PC-9 (cell line): ENCODE results near the gene C4orf51. TPM values are rescaled to one million over a fixed set of nuclear protein-coding genes. Genes with fewer than 3 reads are reported as not detected.

Experiments
- BruUV-seq: library from RNA; stranded (reverse); fragments of 400-500 nt; replicated peaks from 2 replicates; lab custom pipeline; 2021; lab: Mats Ljungman, UMichigan
- CTCF ChIA-PET: fragments of 300-600 bp; sonication (Branson Sonifier 250); formaldehyde crosslinking; loops from one replicate; lab custom pipeline; 2022; ENCODE audit warnings: antibody characterized with exemption; lab: Charles Lee
- POLR2A ChIA-PET: fragments of 300-600 bp; sonication (Branson Sonifier 250); formaldehyde crosslinking; loops from one replicate; lab custom pipeline; 2022; ENCODE audit warnings: antibody characterized with exemption; ENCODE audit not compliant: unreplicated experiment; lab: Charles Lee
- DNase-seq, 2 experiments: peaks; one replicate each; pipeline versions ENCODE4 v3.0.0 to v3.0.0-alpha.2; 2015 to 2022; ENCODE audit warnings: mixed read lengths in 1 of 2
- H2AFZ ChIP-seq: fragments of 200-600 bp; sonication (generic); 2 replicates; pipeline ENCODE4 v1.8.1; 2017; ENCODE audit warnings: antibody characterized with exemption
- H3F3A ChIP-seq: fragments of 200-600 bp; sonication (generic); 2 replicates; pipeline ENCODE4 v1.8.1; 2017; ENCODE audit warnings: antibody characterized with exemption, mild to moderate bottlenecking, low read depth; ENCODE audit not compliant: insufficient read depth
- H3K27ac ChIP-seq: fragments of 200-600 bp; sonication (generic); 2 replicates; pipeline ENCODE4 v1.6.1; 2016; ENCODE audit warnings: mixed run types
- H3K27me3 ChIP-seq: fragments of 200-600 bp; sonication (generic); 2 replicates; pipeline ENCODE4 v1.6.1; 2016; ENCODE audit warnings: low read depth, mixed run types; ENCODE audit not compliant: insufficient read depth
- H3K36me3 ChIP-seq: fragments of 200-600 bp; sonication (generic); 2 replicates; pipeline ENCODE4 v1.6.1; 2016; ENCODE audit warnings: low read depth, mixed run types
- H3K4me1 ChIP-seq: fragments of 200-600 bp; sonication (generic); replicated peaks from 2 replicates; pipeline ENCODE4 v1.6.1; 2016; ENCODE audit warnings: mixed run types; ENCODE audit not compliant: insufficient read depth
- H3K4me2 ChIP-seq: fragments of 200-600 bp; sonication (generic); 2 replicates; pipeline ENCODE4 v1.6.1; 2017; ENCODE audit warnings: mixed run types
- H3K4me3 ChIP-seq: fragments of 200-600 bp; sonication (generic); 2 replicates; pipeline ENCODE4 v1.6.1; 2016; ENCODE audit warnings: mixed run types
- H3K79me2 ChIP-seq: fragments of 200-600 bp; sonication (generic); 2 replicates; pipeline ENCODE4 v1.6.1; 2017; ENCODE audit warnings: low read depth, mixed run types
- H3K9me2 ChIP-seq: fragments of 200-600 bp; sonication (generic); 2 replicates; pipeline ENCODE4 v1.8.1; 2017; ENCODE audit warnings: mild to moderate bottlenecking; ENCODE audit not compliant: insufficient read depth
- H3K9me3 ChIP-seq: fragments of 200-600 bp; sonication (generic); 2 replicates; pipeline ENCODE4 v1.8.1; 2016; ENCODE audit warnings: low read depth; ENCODE audit not compliant: insufficient read depth
- H4K20me1 ChIP-seq: fragments of 200-600 bp; sonication (generic); 2 replicates; pipeline ENCODE4 v1.8.1; 2017; ENCODE audit not compliant: insufficient read depth
- EZH2 ChIP-seq: fragments of 200-600 bp; sonication (generic); IDR thresholded peaks from 2 replicates; pipeline ENCODE4 v1.8.0; 2017; ENCODE audit warnings: antibody characterized with exemption, low read depth
- intact Hi-C: fragments of 100-400 bp; cut with micrococcal nuclease; formaldehyde crosslinking; loops from one replicate; pipeline ENCODE4 v1.10.0; 2022; ENCODE audit not compliant: unreplicated experiment
- total RNA-seq: library from RNA; stranded (reverse); gene quantifications from 2 replicates; pipeline ENCODE4 v1.2.3, GENCODE V29; 2021
- TF ChIP-seq, protein P1 (sequence below): fragments of 200-600 bp; sonication (generic); conservative IDR thresholded peaks from 2 replicates; pipeline ENCODE4 v1.6.1; 2017; ENCODE audit warnings: mixed run types, antibody characterized with exemption, mild to moderate bottlenecking, moderate library complexity

The C4orf51 gene
- total RNA-seq, 1 experiment from 2014 or later: not detected

DNA sequence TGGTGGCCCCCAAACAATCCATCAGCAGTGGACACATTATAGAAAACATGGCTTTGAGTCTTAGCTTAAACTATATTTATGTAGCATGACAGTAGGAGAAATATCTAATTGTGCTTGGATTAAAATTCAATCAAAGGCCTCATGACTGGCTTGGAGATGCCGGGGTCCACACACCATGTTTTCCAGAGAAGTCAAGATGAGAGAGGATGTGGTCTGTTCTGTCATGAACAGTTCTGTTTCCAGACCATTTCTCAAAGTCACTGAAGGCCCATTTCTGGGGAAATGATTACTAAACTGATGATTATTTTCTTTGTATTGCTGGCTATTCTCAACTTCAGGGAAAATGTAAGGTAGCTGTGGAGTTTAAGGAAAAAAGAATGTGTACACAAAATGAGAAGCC is 76.3 kb downstream of the C4orf51 start:
- BruUV-seq: no TSS peak
- DNase-seq: no peak
- Histone ChIP-seq H3K9me2 (no peaks in the 10 kb centered on the region; the same call in 1 of the 2 replicates), H3K27ac (no peak overlapping the region), H3K27me3 (no peaks in the 10 kb centered on the region), H3K4me2 (no peak overlapping the region), H3F3A (no peaks in the 10 kb centered on the region), H3K79me2 (no peaks in the 10 kb centered on the region), H2AFZ (no peak overlapping the region), H3K4me3 (no peak overlapping the region), H3K36me3 (no peaks in the 10 kb centered on the region), H3K9me3 (no peaks in the 10 kb centered on the region), H3K4me1 (no peaks in the 10 kb centered on the region), H4K20me1 (no peaks in the 10 kb centered on the region)
- CTCF ChIA-PET: no interaction called here
- TF ChIP-seq EZH2: no peak
- TF ChIP-seq, protein P1, sequence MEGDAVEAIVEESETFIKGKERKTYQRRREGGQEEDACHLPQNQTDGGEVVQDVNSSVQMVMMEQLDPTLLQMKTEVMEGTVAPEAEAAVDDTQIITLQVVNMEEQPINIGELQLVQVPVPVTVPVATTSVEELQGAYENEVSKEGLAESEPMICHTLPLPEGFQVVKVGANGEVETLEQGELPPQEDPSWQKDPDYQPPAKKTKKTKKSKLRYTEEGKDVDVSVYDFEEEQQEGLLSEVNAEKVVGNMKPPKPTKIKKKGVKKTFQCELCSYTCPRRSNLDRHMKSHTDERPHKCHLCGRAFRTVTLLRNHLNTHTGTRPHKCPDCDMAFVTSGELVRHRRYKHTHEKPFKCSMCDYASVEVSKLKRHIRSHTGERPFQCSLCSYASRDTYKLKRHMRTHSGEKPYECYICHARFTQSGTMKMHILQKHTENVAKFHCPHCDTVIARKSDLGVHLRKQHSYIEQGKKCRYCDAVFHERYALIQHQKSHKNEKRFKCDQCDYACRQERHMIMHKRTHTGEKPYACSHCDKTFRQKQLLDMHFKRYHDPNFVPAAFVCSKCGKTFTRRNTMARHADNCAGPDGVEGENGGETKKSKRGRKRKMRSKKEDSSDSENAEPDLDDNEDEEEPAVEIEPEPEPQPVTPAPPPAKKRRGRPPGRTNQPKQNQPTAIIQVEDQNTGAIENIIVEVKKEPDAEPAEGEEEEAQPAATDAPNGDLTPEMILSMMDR: no peak
- intact Hi-C loops: no loop called here
- POLR2A ChIA-PET: interaction anchor here (0.6 kb wide), 1 partner anchor 16 kb away, joined by 7 read pairs; no protein-coding TSS in a partner anchor

DNA sequence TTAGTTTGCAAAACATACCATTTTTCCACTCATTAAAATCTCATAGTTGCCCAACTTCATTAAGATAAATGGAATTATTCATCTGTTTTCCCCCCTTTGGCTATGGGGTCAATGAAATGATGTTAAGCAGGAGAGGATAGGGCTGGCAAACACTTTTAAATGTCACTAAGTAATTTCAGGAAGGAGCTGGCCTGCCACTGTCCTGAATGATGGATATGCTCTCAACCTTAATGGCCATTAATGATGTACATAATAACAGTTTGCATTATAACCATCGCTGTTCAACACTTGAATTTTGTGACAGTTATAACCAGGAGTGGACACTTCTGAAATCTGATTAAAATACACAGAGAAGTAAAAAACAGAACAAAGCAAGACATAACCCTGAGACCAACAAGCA is 77.2 kb downstream of the C4orf51 start:
- no peak overlapping the region for H2AFZ ChIP-seq
- no peak overlapping the region for H3K27ac ChIP-seq
- H3K27me3 ChIP-seq: no peaks in the 10 kb centered on the region
- no peaks in the 10 kb centered on the region for H3K9me3 ChIP-seq
- H3K4me3 ChIP-seq: no peak overlapping the region
- no peaks in the 10 kb centered on the region for H4K20me1 ChIP-seq
- no TSS peak for BruUV-seq
- H3F3A ChIP-seq: no peaks in the 10 kb centered on the region
- no peaks in the 10 kb centered on the region; the same call in 1 of the 2 replicates for H3K9me2 ChIP-seq
- no peak for DNase-seq
- TF ChIP-seq, protein P1: no peak
- no peak for TF ChIP-seq EZH2
- intact Hi-C loops: no loop called here
- H3K79me2 ChIP-seq: no peaks in the 10 kb centered on the region
- ChIA-PET POLR2A (interaction anchor here (0.6 kb wide), 1 partner anchor 15 kb away, joined by 7 read pairs; no protein-coding TSS in a partner anchor), CTCF (no interaction called here)
- no peaks in the 10 kb centered on the region for H3K4me1 ChIP-seq
- H3K4me2 ChIP-seq: no peak overlapping the region
- H3K36me3 ChIP-seq: no peaks in the 10 kb centered on the region

DNA sequence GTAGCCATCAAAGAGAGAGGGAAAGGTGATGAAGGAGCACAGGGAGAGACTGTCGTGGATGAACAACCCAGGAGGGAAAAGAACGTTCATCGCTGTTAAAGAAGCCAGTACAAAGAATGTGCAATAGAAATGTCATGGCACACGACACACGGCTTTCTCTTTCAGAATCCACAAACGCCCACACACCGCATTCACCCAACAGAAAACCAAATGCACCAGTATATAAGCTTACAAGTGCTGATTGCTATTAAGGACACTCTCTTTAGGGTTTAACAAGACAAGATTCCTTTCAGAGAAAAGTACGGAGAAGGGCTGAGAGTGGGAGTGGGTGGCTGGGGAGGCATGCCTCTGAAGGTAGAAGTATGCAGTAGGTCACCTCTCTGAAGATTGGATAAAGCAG is 80.2 kb downstream of the C4orf51 start:
- Histone ChIP-seq H3K4me3 (no peak overlapping the region), H3K27ac (no peak overlapping the region), H3K9me3 (no peaks in the 10 kb centered on the region), H3K27me3 (no peaks in the 10 kb centered on the region), H3K4me1 (no peaks in the 10 kb centered on the region), H3K4me2 (no peak overlapping the region), H3K9me2 (no peaks in the 10 kb centered on the region; the same call in 1 of the 2 replicates), H3K36me3 (no peaks in the 10 kb centered on the region), H4K20me1 (no peaks in the 10 kb centered on the region), H2AFZ (no peak overlapping the region), H3F3A (no peaks in the 10 kb centered on the region), H3K79me2 (no peaks in the 10 kb centered on the region)
- no peak for TF ChIP-seq EZH2
- TF ChIP-seq, protein P1: no peak
- POLR2A ChIA-PET: no interaction called here
- DNase-seq: no peak
- intact Hi-C loops: no loop called here
- CTCF ChIA-PET: no interaction called here
- no TSS peak for BruUV-seq
